ENCODE results near the gene GFRA1. TPM values are rescaled to one million over a fixed set of nuclear protein-coding genes. Genes with fewer than 3 reads are reported as not detected.

GFRA1 gene
- polyA plus RNA-seq, 1 experiment, result 6.8 TPM

- no peak for TF ChIP-seq CTCF (IDR thresholded peaks at IDR 0.05; ENCODE audit: low read depth, low read length)
- Histone ChIP-seq H3K9me3 (ENCODE audit: control insufficient read depth, insufficient read depth, low read length) (no peaks in the 10 kb centered on the region), H3K27ac (ENCODE audit: low read depth, low read length) (no peak overlapping the region), H3K4me3 (ENCODE audit: low read depth, low read length) (no peak overlapping the region), H3K27me3 (ENCODE audit: control insufficient read depth, insufficient read depth, low read length) (no peaks in the 10 kb centered on the region)
- ChIA-PET CTCF (interaction anchor here (2.0 kb wide), 1 partner anchor 31 kb away, joined by 4 read pairs; no protein-coding TSS in a partner anchor), POLR2A (no interaction called here)
- no peak for DNase-seq (ENCODE audit: low read depth, low spot score)
Observed at GRCh38 chr10:116255886-116256751, 16.9 kb downstream of the GFRA1 start.

- no peaks in the 10 kb centered on the region for H3K27me3 ChIP-seq (ENCODE audit: control insufficient read depth, insufficient read depth, low read length)
- no peaks in the 10 kb centered on the region for H3K9me3 ChIP-seq (ENCODE audit: control insufficient read depth, insufficient read depth, low read length)
- POLR2A ChIA-PET, result no interaction called here
- no peak for TF ChIP-seq CTCF (IDR thresholded peaks at IDR 0.05; ENCODE audit: low read depth, low read length)
- CTCF ChIA-PET, result interaction anchor here (2.0 kb wide), 1 partner anchor 33 kb away, joined by 4 read pairs; no protein-coding TSS in a partner anchor
- DNase-seq (ENCODE audit: low read depth, low spot score), result no peak
- no peak overlapping the region for H3K4me3 ChIP-seq (ENCODE audit: low read depth, low read length)
- no peak overlapping the region for H3K27ac ChIP-seq (ENCODE audit: low read depth, low read length)
Observed at GRCh38 chr10:116254422-116255155, 18.4 kb downstream of the GFRA1 start.

GRCh38 chr10:116253716-116254115 lies 19.3 kb downstream of the GFRA1 start:
- CTCF ChIA-PET, result no interaction called here
- TF ChIP-seq CTCF (IDR thresholded peaks at IDR 0.05; ENCODE audit: low read depth, low read length), result no peak
- Histone ChIP-seq H3K27ac (ENCODE audit: low read depth, low read length) (no peak overlapping the region), H3K4me3 (ENCODE audit: low read depth, low read length) (no peak overlapping the region), H3K9me3 (ENCODE audit: control insufficient read depth, insufficient read depth, low read length) (no peaks in the 10 kb centered on the region), H3K27me3 (ENCODE audit: control insufficient read depth, insufficient read depth, low read length) (no peaks in the 10 kb centered on the region)
- no peak for DNase-seq (ENCODE audit: low read depth, low spot score)
- POLR2A ChIA-PET, result no interaction called here

- ChIA-PET POLR2A (no interaction called here), CTCF (interaction anchor here (0.6 kb wide), 1 partner anchor 26 kb away, joined by 6 read pairs; no protein-coding TSS in a partner anchor)
- H3K9me3 ChIP-seq (ENCODE audit: control insufficient read depth, insufficient read depth, low read length), result no peaks in the 10 kb centered on the region
- H3K27me3 ChIP-seq (ENCODE audit: control insufficient read depth, insufficient read depth, low read length), result no peaks in the 10 kb centered on the region
- DNase-seq (ENCODE audit: low read depth, low spot score), result no peak
- TF ChIP-seq CTCF (IDR thresholded peaks at IDR 0.05; ENCODE audit: low read depth, low read length), result no peak
- no peak overlapping the region for H3K27ac ChIP-seq (ENCODE audit: low read depth, low read length)
- no peak overlapping the region for H3K4me3 ChIP-seq (ENCODE audit: low read depth, low read length)
Observed at GRCh38 chr10:116251602-116252395, 21.2 kb downstream of the GFRA1 start.
